HG02763 (cell line): Measurements from ENCODE around the gene MYO5A.
"Not testable (repeated sequence)": the region's sequence is repeated elsewhere in the genome, so short reads cannot be mapped to it uniquely, and the experiment has no call there.

Experiments
- ATAC-seq: cut with Tn5 transposase; IDR thresholded peaks from one replicate; pipeline ENCODE4 v1.9.1; 2021; ENCODE audit warnings: mild to moderate bottlenecking, moderate library complexity; ENCODE audit not compliant: unreplicated experiment

The MYO5A gene

GRCh38 chr15:52509500-52510245 lies 19.0 kb downstream of the MYO5A start:
- ATAC-seq, result no peak

GRCh38 chr15:52506549-52506948 lies 22.1 kb downstream of the MYO5A start:
- ATAC-seq, result no peak

GRCh38 chr15:52505151-52505550 lies 23.5 kb downstream of the MYO5A start:
- ATAC-seq, result no peak

- peak; percentile 72 for ATAC-seq
Observed at GRCh38 chr15:52503788-52504496, 24.7 kb downstream of the MYO5A start.

GRCh38 chr15:52502608-52503007 lies 26.1 kb downstream of the MYO5A start:
- ATAC-seq, result no peak

- no peak for ATAC-seq
Observed at GRCh38 chr15:52499506-52499905, 29.2 kb downstream of the MYO5A start.

GRCh38 chr15:52498706-52499105 lies 30.0 kb downstream of the MYO5A start:
- no peak for ATAC-seq

- ATAC-seq, result no peak
Observed at GRCh38 chr15:52496776-52497470, 31.8 kb downstream of the MYO5A start.

GRCh38 chr15:52496175-52496574 lies 32.5 kb downstream of the MYO5A start:
- no peak for ATAC-seq

GRCh38 chr15:52495125-52495524 lies 33.6 kb downstream of the MYO5A start:
- no peak for ATAC-seq

- ATAC-seq, result no peak
Observed at GRCh38 chr15:52493968-52494367, 34.7 kb downstream of the MYO5A start.

- no peak for ATAC-seq
Observed at GRCh38 chr15:52492132-52492531, 36.5 kb downstream of the MYO5A start.

- no peak for ATAC-seq
Observed at GRCh38 chr15:52491472-52491871, 37.2 kb downstream of the MYO5A start.

- ATAC-seq, result not testable (repeated sequence)
Observed at GRCh38 chr15:52489430-52489829, 39.2 kb downstream of the MYO5A start.

- ATAC-seq, result no peak
Observed at GRCh38 chr15:52488830-52489229, 39.9 kb downstream of the MYO5A start.

GRCh38 chr15:52486003-52486996 lies 42.4 kb downstream of the MYO5A start:
- no peak for ATAC-seq

- ATAC-seq, result no peak
Observed at GRCh38 chr15:52485290-52485689, 43.4 kb downstream of the MYO5A start.

- ATAC-seq, result no peak
Observed at GRCh38 chr15:52483707-52484106, 45.0 kb downstream of the MYO5A start.

GRCh38 chr15:52481915-52482314 lies 46.8 kb downstream of the MYO5A start:
- ATAC-seq, result peak; percentile 94

- ATAC-seq, result no peak
Observed at GRCh38 chr15:52480990-52481389, 47.7 kb downstream of the MYO5A start.

GRCh38 chr15:52466716-52467115 lies 62.0 kb downstream of the MYO5A start:
- ATAC-seq, result no peak
